Measurements from ENCODE around the gene BARX2. TPM values are rescaled to one million over a fixed set of nuclear protein-coding genes. Genes with fewer than 3 reads are reported as not detected.

The BARX2 gene
- total and polyA plus RNA-seq, 2 donors (not counting 1 experiment from before 2014, with no cell fraction given), result not detected

- no peak overlapping the region for H3K9ac ChIP-seq (ENCODE audit: low read length)
- no peak overlapping the region for H2AFZ ChIP-seq (ENCODE audit: insufficient read depth, low read depth, low read length, poor library complexity, severe bottlenecking)
- POLR2A ChIA-PET, result no interaction called here
- H3K4me3 Mint-ChIP-seq, result no peak overlapping the region
- no peak overlapping the region for H3K27ac ChIP-seq (ENCODE audit: low read length in 2 of 2)
- no peaks in the 10 kb centered on the region for H3K36me3 ChIP-seq (replicated peaks in 1 of 2; ENCODE audit: control extremely low read depth in 1 of 2, control insufficient read depth in 1 of 2, extremely low read depth in 1 of 2, insufficient read depth in 2 of 2, low read length in 1 of 2)
- no peaks in the 10 kb centered on the region for H3K79me2 ChIP-seq (ENCODE audit: control insufficient read depth, insufficient read depth, low read length)
- CTCF ChIA-PET, result no interaction called here
- no peaks in the 10 kb centered on the region for H3K4me1 Mint-ChIP-seq
- H3K27ac Mint-ChIP-seq, result no peak overlapping the region
- TF ChIP-seq EZH2 (IDR thresholded peaks at IDR 0.05; ENCODE audit: borderline replicate concordance, insufficient read depth, low read depth, low read length, poor library complexity, severe bottlenecking) (no peak), CTCF (IDR thresholded peaks at IDR 0.05) (no peak)
- no peaks in the 10 kb centered on the region for H4K20me1 ChIP-seq (ENCODE audit: control insufficient read depth, insufficient read depth, low read length, poor library complexity, severe bottlenecking)
- no peaks in the 10 kb centered on the region for H3K9me3 Mint-ChIP-seq (ENCODE audit: insufficient read depth)
- WGBS (ENCODE audit: insufficient coverage), result 100% methylated on average over 1 of the region's 5 CpGs
- H3K4me1 ChIP-seq (ENCODE audit: control insufficient read depth in 2 of 2, insufficient read depth in 2 of 2, low read length in 2 of 2), result no peaks in the 10 kb centered on the region
- no peak overlapping the region for H3K4me2 ChIP-seq (replicated peaks; ENCODE audit: low read depth, low read length, poor library complexity, severe bottlenecking)
- H3K9me3 ChIP-seq (ENCODE audit: control extremely low read depth in 1 of 3, control insufficient read depth in 2 of 3, insufficient read depth in 1 of 3, low read length in 2 of 3), result no peaks in the 10 kb centered on the region
- intact Hi-C loops (cut with micrococcal nuclease), result no loop called here
- no peaks in the 10 kb centered on the region for H3K27me3 ChIP-seq (replicated peaks in 1 of 4; ENCODE audit: control extremely low read depth in 1 of 4, control insufficient read depth in 3 of 4, insufficient read depth in 4 of 4, low read length in 3 of 4)
- no peak overlapping the region for H3K4me3 ChIP-seq (ENCODE audit: control extremely low read depth in 1 of 5, extremely low read depth in 1 of 5, insufficient read depth in 1 of 5, low read depth in 2 of 5, low read length in 4 of 5)
- DNase-seq (no peak), ATAC-seq (ENCODE audit: low read depth) (no peak)
- no peaks in the 10 kb centered on the region for H3K27me3 Mint-ChIP-seq
Measured at GRCh38 chr11:129408865-129409444, 33.3 kb downstream of the BARX2 start.

- Histone ChIP-seq H3K79me2 (ENCODE audit: control insufficient read depth, insufficient read depth, low read length) (no peaks in the 10 kb centered on the region), H3K4me2 (replicated peaks; ENCODE audit: low read depth, low read length, poor library complexity, severe bottlenecking) (no peak overlapping the region), H2AFZ (ENCODE audit: insufficient read depth, low read depth, low read length, poor library complexity, severe bottlenecking) (no peak overlapping the region), H3K4me1 (ENCODE audit: control insufficient read depth in 2 of 2, insufficient read depth in 2 of 2, low read length in 2 of 2) (no peaks in the 10 kb centered on the region), H3K4me3 (ENCODE audit: control extremely low read depth in 1 of 5, extremely low read depth in 1 of 5, insufficient read depth in 1 of 5, low read depth in 2 of 5, low read length in 4 of 5) (no peak overlapping the region), H3K9me3 (ENCODE audit: control extremely low read depth in 1 of 3, control insufficient read depth in 2 of 3, insufficient read depth in 1 of 3, low read length in 2 of 3) (no peaks in the 10 kb centered on the region), H3K36me3 (replicated peaks in 1 of 2; ENCODE audit: control extremely low read depth in 1 of 2, control insufficient read depth in 1 of 2, extremely low read depth in 1 of 2, insufficient read depth in 2 of 2, low read length in 1 of 2) (no peaks in the 10 kb centered on the region), H4K20me1 (ENCODE audit: control insufficient read depth, insufficient read depth, low read length, poor library complexity, severe bottlenecking) (no peaks in the 10 kb centered on the region), H3K27me3 (replicated peaks in 1 of 4; ENCODE audit: control extremely low read depth in 1 of 4, control insufficient read depth in 3 of 4, insufficient read depth in 4 of 4, low read length in 3 of 4) (no peaks in the 10 kb centered on the region), H3K27ac (ENCODE audit: low read length in 2 of 2) (no peak overlapping the region), H3K9ac (ENCODE audit: low read length) (no peak overlapping the region)
- WGBS (ENCODE audit: insufficient coverage), result 83% methylated on average over 1 of the region's 3 CpGs
- ATAC-seq (ENCODE audit: low read depth) (no peak), DNase-seq (no peak)
- Mint-ChIP-seq H3K27ac (no peak overlapping the region), H3K9me3 (ENCODE audit: insufficient read depth) (no peaks in the 10 kb centered on the region), H3K4me3 (no peak overlapping the region), H3K4me1 (no peaks in the 10 kb centered on the region), H3K27me3 (no peaks in the 10 kb centered on the region)
- CTCF ChIA-PET, result no interaction called here
- POLR2A ChIA-PET, result no interaction called here
- TF ChIP-seq CTCF (IDR thresholded peaks at IDR 0.05), result no peak
- TF ChIP-seq EZH2 (IDR thresholded peaks at IDR 0.05; ENCODE audit: borderline replicate concordance, insufficient read depth, low read depth, low read length, poor library complexity, severe bottlenecking), result no peak
- intact Hi-C loops (cut with micrococcal nuclease), result no loop called here
Measured at GRCh38 chr11:129410395-129410960, 34.8 kb downstream of the BARX2 start.
